T-cell (primary cell): ENCODE measurements around the gene TRMT61A. TPM values are rescaled to one million over a fixed set of nuclear protein-coding genes. Genes with fewer than 3 reads are reported as not detected.
A peak's percentile ranks its signal among the peaks of the same experiment; 100 is the strongest.

Experiments used
- ATAC-seq, 4 experiments: fragments of 200-7000 bp in 3 of 4; fragments of 150-1000 bp in 1 of 4; cut with Tn5 transposase; replicated peaks in 1 of 4; 1 replicate in 3 of 4; 2 replicates in 1 of 4; pipeline ENCODE4 v1.10.0; 2021; ENCODE audit warnings: moderate library complexity in 3 of 4, mild to moderate bottlenecking in 2 of 4, moderate number of reproducible peaks in 1 of 4
- CTCF ChIA-PET, 2 donors: fragments of 300-600 bp; sonication (Branson Sonifier 250); formaldehyde crosslinking; loops; one replicate each; lab custom pipeline; 2022; ENCODE audit warnings: antibody characterized with exemption in 2 of 2; lab: Charles Lee
- POLR2A ChIA-PET, 2 donors: fragments of 300-600 bp; sonication (Branson Sonifier 250); formaldehyde crosslinking; loops; one replicate each; lab custom pipeline; 2022; ENCODE audit warnings: antibody characterized with exemption in 2 of 2; lab: Charles Lee
- DNase-seq, 35 experiments: peaks; one replicate each; pipeline versions ENCODE4 v3.0.0 to v3.0.0-alpha.2; 2013 to 2023
- H3K27ac ChIP-seq: one replicate; pipeline ENCODE4 v1.5.1; 2013; ENCODE audit warnings: low read length
- H3K27me3 ChIP-seq, 2 experiments: replicated peaks in 1 of 2; 1 replicate in 1 of 2; 2 replicates in 1 of 2; pipeline versions ENCODE4 v1.6.1 to v1.7.0; 2013; ENCODE audit warnings: low read length in 1 of 2, mixed read lengths in 1 of 2; ENCODE audit not compliant: control insufficient read depth in 2 of 2, insufficient read depth in 2 of 2; ENCODE audit errors: extremely low read depth in 1 of 2
- H3K36me3 ChIP-seq, 2 donors: 1 replicate in 1 of 2; 2 replicates in 1 of 2; pipeline versions ENCODE4 v1.6.1 to v1.7.0; 2013; ENCODE audit warnings: low read length in 1 of 2; ENCODE audit not compliant: control insufficient read depth in 2 of 2, insufficient read depth in 1 of 2; ENCODE audit errors: extremely low read depth in 1 of 2
- H3K4me1 ChIP-seq, 2 experiments: 1 replicate in 1 of 2; 2 replicates in 1 of 2; pipeline versions ENCODE4 v1.6.1 to v1.7.0; 2013; ENCODE audit warnings: low read length in 2 of 2, mixed read lengths in 1 of 2; ENCODE audit not compliant: insufficient read depth in 2 of 2, control insufficient read depth in 1 of 2; ENCODE audit errors: extremely low read depth in 1 of 2
- H3K4me3 ChIP-seq, 2 donors: 1 replicate in 1 of 2; 2 replicates in 1 of 2; pipeline versions ENCODE4 v1.5.1 to v1.7.0; 2013; ENCODE audit warnings: mild to moderate bottlenecking in 2 of 2, low read length in 1 of 2, moderate library complexity in 1 of 2; ENCODE audit not compliant: control insufficient read depth in 1 of 2; ENCODE audit errors: extremely low read depth in 1 of 2
- H3K9me3 ChIP-seq: 2 replicates; pipeline ENCODE4 v1.7.0; 2013
- H3K27ac Mint-ChIP-seq, 2 donors: one replicate each; pipeline ENCODE4 v1.8.0; 2020 to 2021; ENCODE audit warnings: mild to moderate bottlenecking in 2 of 2, mixed read lengths in 2 of 2
- H3K27me3 Mint-ChIP-seq, 2 donors: one replicate each; pipeline ENCODE4 v1.8.0; 2021 to 2022; ENCODE audit warnings: mixed read lengths in 2 of 2
- H3K36me3 Mint-ChIP-seq: one replicate; pipeline ENCODE4 v1.8.0; 2021; ENCODE audit warnings: mixed read lengths
- H3K4me1 Mint-ChIP-seq, 3 donors: one replicate each; pipeline ENCODE4 v1.8.0; 2020 to 2022; ENCODE audit warnings: mixed read lengths in 3 of 3, mild to moderate bottlenecking in 1 of 3
- H3K4me3 Mint-ChIP-seq, 3 donors: one replicate each; pipeline ENCODE4 v1.8.0; 2020 to 2022; ENCODE audit warnings: mild to moderate bottlenecking in 3 of 3, mixed read lengths in 3 of 3, moderate library complexity in 3 of 3
- H3K9me3 Mint-ChIP-seq, 3 donors: one replicate each; pipeline ENCODE4 v1.8.0; 2020 to 2022; ENCODE audit warnings: mixed read lengths in 3 of 3
- WGBS: methylation state at CpG from one replicate; pipeline ENCODE4 v1.1.5; 2013; ENCODE audit warnings: missing lambda C conversion rate; ENCODE audit not compliant: insufficient coverage; 5-methylcytosine and 5-hydroxymethylcytosine counted together
- total RNA-seq, 35 experiments: library from RNA in 6 of 35; stranded (reverse) in 6 of 35; fragments of 120-200 nt in 1 of 35; gene quantifications; one replicate each; pipeline versions ENCODE4 v1.2.1 to v1.2.4 and lab custom pipeline; 2013 to 2026

The TRMT61A gene
- total RNA-seq, 5 donors from 2014 or later (not counting 1 experiment from before 2014, with no cell fraction given) = 10.0 to 20.3 (median 17.6) TPM

GRCh38 chr14:103517721-103518421, 11.1 kb upstream of the TRMT61A start:
- Histone ChIP-seq H3K9me3 (no peaks in the 10 kb centered on the region), H3K4me3 (no peak overlapping the region), H3K4me1 (peaks cover 2 to 40% of the 10 kb centered on the region in 2 experiments), H3K27ac (no peak overlapping the region), H3K36me3 (no peaks in the 10 kb centered on the region), H3K27me3 (peaks cover 0 to 42% of the 10 kb centered on the region in 2 experiments)
- H3K4me1 Mint-ChIP-seq = peaks cover 10 to 17% (median 10%) of the 10 kb centered on the region in 3 donors
- POLR2A ChIA-PET = no interaction called here
- no peaks in the 10 kb centered on the region for H3K9me3 Mint-ChIP-seq
- WGBS = 73% methylated on average over 17 of the region's 20 CpGs
- H3K27ac Mint-ChIP-seq = no peak overlapping the region
- peaks cover 0 to 7% of the 10 kb centered on the region in 2 donors for H3K27me3 Mint-ChIP-seq
- DNase-seq (no peak), ATAC-seq (no peak)
- no peaks in the 10 kb centered on the region for H3K36me3 Mint-ChIP-seq
- CTCF ChIA-PET = interaction anchor here in 1 of 2 donors (1.2 to 1.7 kb wide), 2 partner anchors 25 to 41 kb away, joined by 4 to 5 read pairs; no protein-coding TSS in a partner anchor
- no peak overlapping the region for H3K4me3 Mint-ChIP-seq

GRCh38 chr14:103518422-103519042, 10.5 kb upstream of the TRMT61A start:
- ATAC-seq (peak in 3 of 4 experiments; percentile 25 to 43 (median 36)), DNase-seq (peak in 29 of 35 experiments; percentile 20 to 75 (median 50))
- no peaks in the 10 kb centered on the region for H3K36me3 Mint-ChIP-seq
- H3K27me3 ChIP-seq = peaks cover under 1 to 48% of the 10 kb centered on the region in 2 experiments
- H3K27ac ChIP-seq = no peak overlapping the region
- WGBS = 48% methylated on average over 7 of the region's 9 CpGs
- CTCF ChIA-PET = interaction anchor here (0.5 to 1.7 kb wide), 4 partner anchors 25 to 59 kb away, joined by 3 to 5 read pairs (median 4); no protein-coding TSS in a partner anchor
- H3K9me3 ChIP-seq = no peaks in the 10 kb centered on the region
- POLR2A ChIA-PET = no interaction called here
- peaks cover 2 to 45% of the 10 kb centered on the region in 2 experiments for H3K4me1 ChIP-seq
- no peak overlapping the region for H3K27ac Mint-ChIP-seq
- peak overlapping the region in 1 of 3 donors; percentile 63 for H3K4me3 Mint-ChIP-seq
- H3K36me3 ChIP-seq = no peaks in the 10 kb centered on the region
- H3K9me3 Mint-ChIP-seq = no peaks in the 10 kb centered on the region
- peaks cover 10 to 17% (median 11%) of the 10 kb centered on the region in 3 donors for H3K4me1 Mint-ChIP-seq
- H3K4me3 ChIP-seq = no peak overlapping the region
- peaks cover under 1 to 9% of the 10 kb centered on the region in 2 donors for H3K27me3 Mint-ChIP-seq

GRCh38 chr14:103519043-103519836, 9.8 kb upstream of the TRMT61A start:
- H3K36me3 ChIP-seq = no peaks in the 10 kb centered on the region
- H3K4me3 ChIP-seq = no peak overlapping the region
- Mint-ChIP-seq H3K27ac (no peak overlapping the region), H3K9me3 (no peaks in the 10 kb centered on the region), H3K27me3 (peaks cover 6 to 12% of the 10 kb centered on the region in 2 donors), H3K4me3 (peak overlapping the region; percentile 55 to 66 (median 63)), H3K36me3 (no peaks in the 10 kb centered on the region), H3K4me1 (peaks cover 10 to 17% (median 11%) of the 10 kb centered on the region in 3 donors)
- ATAC-seq = no peak
- DNase-seq = no peak
- POLR2A ChIA-PET = no interaction called here
- CTCF ChIA-PET = interaction anchor here (0.5 to 1.7 kb wide), 5 partner anchors 10 to 60 kb away, joined by 3 to 5 read pairs (median 4); no protein-coding TSS in a partner anchor
- no peaks in the 10 kb centered on the region for H3K9me3 ChIP-seq
- H3K27me3 ChIP-seq = peaks cover 3 to 55% of the 10 kb centered on the region in 2 experiments
- peaks cover 2 to 45% of the 10 kb centered on the region in 2 experiments for H3K4me1 ChIP-seq
- H3K27ac ChIP-seq = no peak overlapping the region
- WGBS = 46% methylated on average over 10 of the region's 13 CpGs

- no peaks in the 10 kb centered on the region for H3K36me3 ChIP-seq
- no peak overlapping the region for H3K27ac ChIP-seq
- H3K4me1 ChIP-seq = peaks cover 2 to 45% of the 10 kb centered on the region in 2 experiments
- peak overlapping the region; percentile 55 to 66 (median 63) for H3K4me3 Mint-ChIP-seq
- ChIA-PET CTCF (interaction anchor here (0.6 to 1.1 kb wide), 3 partner anchors 11 to 44 kb away, joined by 3 to 4 read pairs (median 3); no protein-coding TSS in a partner anchor), POLR2A (no interaction called here)
- no peaks in the 10 kb centered on the region for H3K9me3 ChIP-seq
- 91% methylated on average over 18 of the region's 22 CpGs for WGBS
- no peaks in the 10 kb centered on the region for H3K36me3 Mint-ChIP-seq
- H3K27me3 ChIP-seq = peaks cover 3 to 58% of the 10 kb centered on the region in 2 experiments
- H3K4me1 Mint-ChIP-seq = peaks cover 8 to 12% (median 10%) of the 10 kb centered on the region in 3 donors
- DNase-seq (no peak), ATAC-seq (no peak)
- H3K4me3 ChIP-seq = peak overlapping the region in 1 of 2 donors; percentile 15
- H3K27me3 Mint-ChIP-seq = peaks cover 6 to 12% of the 10 kb centered on the region in 2 donors
- H3K9me3 Mint-ChIP-seq = no peaks in the 10 kb centered on the region
- no peak overlapping the region for H3K27ac Mint-ChIP-seq
Observed at GRCh38 chr14:103519837-103520212, 9.2 kb upstream of the TRMT61A start.

DNA sequence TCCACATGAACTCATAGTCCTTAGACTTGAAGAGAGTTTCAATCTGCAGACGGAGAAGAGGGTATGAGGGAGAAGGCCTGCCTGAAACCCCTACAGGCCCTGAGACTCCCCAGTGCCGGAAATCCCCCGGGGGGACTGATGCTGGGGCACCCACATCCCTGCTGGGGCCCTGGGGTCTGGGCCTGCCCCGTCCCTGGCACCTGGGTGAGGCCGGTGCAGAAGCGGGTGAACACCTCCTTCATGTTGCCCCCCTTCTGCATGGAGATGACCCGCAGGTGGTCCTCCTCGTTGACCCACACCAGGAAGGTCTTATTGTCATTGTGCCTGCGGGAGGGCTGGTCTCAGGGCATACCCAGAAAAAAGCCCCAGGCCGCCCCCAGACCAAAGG, 8.7 kb upstream of the TRMT61A start:
- Mint-ChIP-seq H3K27ac (no peak overlapping the region), H3K27me3 (peaks cover 6 to 12% of the 10 kb centered on the region in 2 donors), H3K9me3 (no peaks in the 10 kb centered on the region), H3K4me1 (peaks cover 8 to 15% (median 10%) of the 10 kb centered on the region in 3 donors), H3K4me3 (peak overlapping the region; percentile 55 to 63 (median 56)), H3K36me3 (no peaks in the 10 kb centered on the region)
- Histone ChIP-seq H3K4me1 (peaks cover 2 to 45% of the 10 kb centered on the region in 2 experiments), H3K9me3 (no peaks in the 10 kb centered on the region), H3K4me3 (no peak overlapping the region), H3K27me3 (peaks cover 3 to 58% of the 10 kb centered on the region in 2 experiments), H3K36me3 (no peaks in the 10 kb centered on the region), H3K27ac (no peak overlapping the region)
- 74% methylated on average over 10 of the region's 10 CpGs for WGBS
- ChIA-PET CTCF (interaction anchor here in 1 of 2 donors (0.6 to 1.1 kb wide), 2 partner anchors 31 to 44 kb away, joined by 3 to 4 read pairs; no protein-coding TSS in a partner anchor), POLR2A (no interaction called here)
- DNase-seq (no peak), ATAC-seq (no peak)
